ENCODE results near the gene TMEM30B.
"Not testable (repeated sequence)": the region's sequence is repeated elsewhere in the genome, so short reads cannot be mapped to it uniquely, and the experiment has no call there.

Gene TMEM30B

DNA sequence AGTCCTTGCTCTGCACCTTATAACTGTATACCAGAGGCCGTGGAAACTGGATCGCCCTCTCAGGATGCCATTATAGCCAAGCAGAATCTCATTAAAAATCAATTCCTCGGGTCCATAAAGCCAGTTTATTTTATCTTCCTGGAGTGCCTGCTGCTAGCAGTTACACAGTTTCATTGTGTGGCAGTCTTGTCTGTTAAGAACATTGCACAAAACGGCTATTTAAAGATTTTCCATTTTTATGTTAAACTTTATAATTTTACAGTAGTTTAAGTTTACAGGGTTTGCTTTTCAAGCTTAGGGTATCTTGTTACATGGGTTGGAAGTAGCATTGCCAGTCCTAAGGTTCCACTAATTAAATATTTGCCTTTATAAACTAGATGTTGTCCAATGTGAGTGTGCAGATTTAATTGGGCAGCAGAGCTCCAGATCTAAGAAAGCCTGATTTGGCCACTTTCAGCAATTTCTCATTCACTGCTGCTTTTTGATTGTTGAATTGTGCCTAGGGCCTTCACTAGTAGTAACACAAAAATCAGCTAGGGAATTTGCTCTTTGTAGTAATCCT, 17.0 kb downstream of the TMEM30B start:
- no peak for DNase-seq

DNA sequence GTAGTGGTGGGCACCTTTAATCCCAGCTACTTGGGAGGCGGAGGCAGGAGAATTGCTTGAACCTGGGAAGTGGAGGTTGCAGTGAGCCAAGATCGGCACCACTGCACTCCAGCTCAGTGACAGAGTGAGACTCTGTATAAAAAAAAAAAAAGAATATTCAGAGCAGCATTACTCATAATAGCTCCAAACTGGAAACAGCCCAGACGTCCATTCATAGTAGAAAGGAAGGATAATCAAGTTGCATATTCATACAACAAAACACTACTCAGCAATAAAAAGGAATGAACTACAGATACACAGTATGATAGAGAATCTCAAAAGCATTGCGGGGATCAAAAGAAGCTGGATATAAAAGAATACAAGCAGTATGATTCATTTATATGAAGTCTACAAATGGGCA, 19.1 kb downstream of the TMEM30B start:
- DNase-seq = no peak

DNA sequence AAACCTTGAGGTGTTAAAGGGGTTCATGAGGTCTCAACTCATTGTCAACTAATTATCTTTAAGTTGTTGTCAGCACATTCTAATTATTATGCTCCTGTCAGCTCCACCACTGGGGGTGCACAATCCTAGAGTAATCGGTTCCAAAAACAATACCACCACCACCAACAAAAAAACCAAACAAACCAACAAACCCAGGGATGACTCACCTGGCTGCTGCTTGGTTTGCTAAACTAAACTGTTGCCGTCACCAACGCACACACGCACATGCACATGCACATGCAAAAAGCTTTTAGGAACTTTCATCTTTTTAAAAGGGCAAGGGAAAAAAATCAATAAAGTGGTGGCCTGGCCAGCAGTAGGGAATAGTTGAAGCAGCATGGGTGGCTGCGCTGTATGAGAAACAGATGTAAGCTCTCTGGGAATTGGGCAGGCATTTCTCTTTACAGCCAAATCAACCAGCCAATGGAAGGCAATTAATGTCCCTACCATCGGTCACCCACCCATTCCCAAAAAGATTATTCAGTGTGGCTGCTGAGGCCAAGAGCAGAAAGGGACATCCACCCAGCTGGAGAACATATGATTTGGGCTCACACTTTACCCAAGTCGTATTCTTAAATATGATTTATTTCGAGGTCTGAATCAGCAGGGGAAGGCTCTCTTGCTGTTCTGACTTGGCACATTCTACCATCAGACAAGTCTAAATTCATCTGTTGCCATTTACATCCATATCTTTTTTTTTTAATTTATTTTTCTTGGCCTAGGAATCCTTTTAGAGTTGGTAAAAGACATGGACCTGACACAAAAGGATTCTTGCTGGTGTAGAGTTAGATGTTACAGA, 20.0 kb downstream of the TMEM30B start:
- no peak for DNase-seq

DNA sequence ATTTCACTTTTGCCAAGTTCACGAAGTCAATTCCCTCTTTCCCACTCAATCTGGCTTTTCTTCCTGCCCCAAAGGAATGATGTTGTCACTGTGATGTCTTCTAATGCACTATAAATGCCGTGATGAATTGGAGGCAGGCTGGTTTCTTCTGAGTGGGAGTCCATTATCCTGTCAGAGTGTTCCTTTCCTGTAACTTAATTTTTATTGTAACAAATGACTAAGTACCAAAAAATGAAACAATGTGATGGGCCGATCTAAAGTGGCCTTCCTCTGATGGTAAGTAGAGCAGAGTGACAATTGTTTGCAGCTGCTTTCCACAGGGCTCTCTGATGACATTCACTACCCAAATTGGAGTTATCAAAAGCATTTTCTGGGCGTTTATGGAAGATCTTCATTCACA, 22.2 kb downstream of the TMEM30B start:
- no peak for DNase-seq

DNA sequence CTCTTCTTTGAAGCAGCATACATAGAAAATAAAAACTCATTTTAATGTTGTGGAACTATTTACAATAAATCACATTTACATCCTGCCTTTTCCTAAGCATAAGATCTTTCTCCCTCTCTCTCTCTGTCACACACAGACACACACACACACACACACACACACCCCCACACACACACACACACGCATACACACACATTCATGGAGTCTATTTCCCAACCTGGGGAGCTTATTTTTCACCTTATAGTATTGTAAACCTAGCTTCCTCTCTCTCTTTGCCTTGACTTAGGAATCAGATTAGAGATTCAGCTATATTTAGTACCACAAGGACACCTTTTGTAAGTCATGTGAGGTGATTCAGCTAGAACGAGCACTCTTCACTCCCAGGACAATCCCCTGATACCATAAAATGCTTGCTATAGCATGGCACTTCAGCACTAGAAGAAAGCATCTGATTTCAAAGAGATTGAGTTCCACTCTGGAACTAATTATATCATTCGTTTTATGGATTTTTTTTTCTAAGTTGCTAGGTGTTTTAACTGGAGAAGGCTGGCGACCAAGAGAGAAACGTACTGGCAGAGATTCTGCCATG, 23.6 kb downstream of the TMEM30B start:
- DNase-seq = no peak

DNA sequence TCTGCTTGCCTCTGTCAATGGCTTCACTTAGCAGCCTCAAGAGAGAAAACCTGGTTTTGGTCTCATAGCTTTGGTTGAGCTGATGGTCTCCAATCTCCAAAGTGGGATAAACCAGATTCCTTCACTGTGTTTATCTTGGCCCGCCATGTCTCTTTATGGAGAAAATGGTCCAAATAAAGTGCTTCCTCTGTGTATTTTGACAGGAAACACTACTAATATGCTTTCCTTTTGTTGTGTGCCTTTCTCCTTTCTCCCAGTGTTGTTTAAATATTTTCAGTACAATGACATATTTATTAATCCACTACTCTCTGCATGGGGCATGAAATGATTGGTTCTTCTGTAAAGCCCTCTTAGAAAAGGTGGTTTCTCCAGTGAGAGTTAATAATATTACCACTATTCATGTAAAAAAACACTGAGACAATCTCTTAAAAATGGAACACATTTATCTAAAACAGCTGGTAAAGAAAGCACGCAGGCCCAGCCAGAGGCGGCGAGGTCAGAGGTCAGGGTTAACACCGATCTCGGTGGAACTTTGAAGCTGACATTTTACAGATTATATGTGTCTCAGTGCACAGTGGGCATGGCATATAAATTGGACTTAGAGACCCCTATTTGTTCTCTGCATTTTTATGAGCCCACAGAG, 24.2 kb downstream of the TMEM30B start:
- no peak for DNase-seq

DNA sequence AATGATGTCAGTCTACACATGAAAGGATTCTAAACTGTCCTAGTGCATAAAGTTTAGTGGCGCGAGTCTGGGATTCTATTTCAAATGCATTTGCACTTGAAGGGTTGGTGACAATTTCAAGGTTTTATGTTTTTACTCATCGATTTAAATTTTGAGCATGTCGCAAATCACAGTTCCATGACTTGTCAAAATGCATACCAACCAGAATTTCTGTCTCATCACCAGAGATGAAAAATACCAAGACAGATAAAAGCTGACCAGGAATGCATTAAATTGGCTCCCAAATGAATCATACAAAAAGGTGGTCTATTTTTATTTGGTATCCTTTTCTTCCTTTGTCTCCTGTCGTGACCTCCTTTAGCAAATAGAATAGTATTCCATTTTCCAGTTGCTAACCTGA, 25.2 kb downstream of the TMEM30B start:
- no peak for DNase-seq

DNA sequence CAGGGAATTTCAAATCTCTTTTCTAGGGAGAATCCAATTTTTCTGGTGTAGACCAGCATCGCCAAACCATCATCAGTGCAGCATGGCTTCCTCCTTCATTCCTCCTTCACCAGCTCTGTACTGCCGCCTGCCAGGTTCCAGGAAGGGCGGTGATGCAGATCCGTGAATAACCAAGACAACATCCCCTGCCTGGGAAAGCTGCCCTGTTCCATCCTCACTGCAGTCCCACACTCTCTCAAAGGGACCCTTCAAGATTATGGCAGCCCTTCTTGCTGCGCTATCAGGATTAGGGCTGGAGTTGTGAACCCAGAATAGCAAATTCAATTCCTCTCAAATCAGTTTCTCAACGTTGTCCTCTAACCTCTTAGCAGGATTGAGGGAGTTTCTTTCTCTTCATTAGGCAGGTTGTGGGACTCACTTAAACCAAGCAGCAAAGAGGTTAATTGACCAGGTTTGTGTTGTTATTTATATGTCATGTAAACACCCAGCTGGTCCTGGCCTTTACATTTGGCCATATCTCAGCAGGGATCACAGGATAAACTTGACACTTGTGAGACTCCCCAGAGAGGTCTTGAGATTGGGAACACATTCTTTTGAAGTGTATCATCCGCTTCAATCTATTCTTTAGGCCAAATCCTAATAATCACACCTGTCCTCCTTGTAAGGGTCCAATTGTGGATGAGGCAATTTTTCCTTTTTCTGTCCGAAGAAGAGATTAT, 26.2 kb downstream of the TMEM30B start:
- DNase-seq = no peak

DNA sequence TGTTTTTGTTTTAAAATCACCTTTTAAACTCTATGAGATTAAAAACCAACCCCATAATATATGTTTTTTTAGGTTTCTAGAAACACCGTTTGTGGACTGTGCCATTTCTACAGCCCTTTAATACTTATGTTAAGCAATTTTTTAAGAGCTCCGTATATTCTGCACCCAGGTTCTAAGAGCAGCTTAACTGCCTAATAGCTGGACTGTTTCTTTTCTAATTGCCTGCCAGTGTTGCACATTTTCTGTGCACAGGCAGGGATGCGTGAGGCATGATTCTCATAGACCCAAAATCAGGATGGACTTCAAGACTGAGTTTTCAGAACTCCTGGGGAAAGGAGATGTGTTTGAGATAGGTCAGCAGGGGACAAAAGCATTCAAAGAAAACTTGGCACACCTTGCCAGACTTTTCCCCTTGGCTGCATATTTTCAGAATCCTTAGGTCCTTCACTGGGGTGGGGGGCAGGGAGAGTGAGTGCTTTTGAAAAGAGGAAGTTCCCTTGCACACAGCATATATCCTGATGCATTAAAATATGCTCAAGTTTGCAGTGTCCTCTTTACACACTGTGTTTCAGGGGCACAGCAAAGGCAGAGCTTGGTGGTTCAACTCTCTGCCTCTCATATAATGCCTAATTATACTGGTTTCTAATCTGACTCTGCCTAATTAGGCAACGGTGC, 27.9 kb downstream of the TMEM30B start:
- DNase-seq = peak; percentile 18 to 19

DNA sequence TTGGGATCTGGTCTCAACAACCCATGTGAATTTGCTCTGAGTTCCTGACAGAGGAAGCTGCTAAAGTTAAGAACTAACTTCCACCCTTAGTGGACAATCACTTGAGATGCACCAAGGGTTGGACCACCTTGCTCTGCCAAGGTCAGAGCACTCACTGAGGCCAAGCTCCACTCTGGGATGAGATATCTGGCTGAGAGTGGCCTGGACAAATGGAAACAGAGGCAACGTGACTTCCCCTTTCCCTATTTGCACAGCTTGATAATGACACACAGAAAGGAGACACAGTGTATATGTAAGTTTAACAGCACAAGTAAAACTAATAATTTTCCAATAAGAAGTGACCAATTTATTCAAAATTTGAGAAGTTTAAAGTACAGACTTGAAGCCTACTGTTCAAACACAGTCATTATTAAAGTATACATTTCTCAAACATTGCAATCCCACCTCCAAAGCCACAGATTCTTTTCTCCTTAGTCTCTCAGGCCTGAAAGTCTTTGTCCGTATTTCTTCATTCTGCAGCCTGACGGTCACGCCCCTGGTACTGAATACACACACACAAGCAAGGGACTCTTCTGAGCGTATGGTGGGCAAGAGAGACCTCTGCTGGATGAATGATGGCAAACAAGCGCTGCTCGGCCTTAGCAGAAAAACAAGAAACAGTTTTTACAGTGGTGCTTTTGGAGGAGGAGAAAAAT, 28.6 kb downstream of the TMEM30B start:
- DNase-seq = peak; percentile 86 to 87

DNA sequence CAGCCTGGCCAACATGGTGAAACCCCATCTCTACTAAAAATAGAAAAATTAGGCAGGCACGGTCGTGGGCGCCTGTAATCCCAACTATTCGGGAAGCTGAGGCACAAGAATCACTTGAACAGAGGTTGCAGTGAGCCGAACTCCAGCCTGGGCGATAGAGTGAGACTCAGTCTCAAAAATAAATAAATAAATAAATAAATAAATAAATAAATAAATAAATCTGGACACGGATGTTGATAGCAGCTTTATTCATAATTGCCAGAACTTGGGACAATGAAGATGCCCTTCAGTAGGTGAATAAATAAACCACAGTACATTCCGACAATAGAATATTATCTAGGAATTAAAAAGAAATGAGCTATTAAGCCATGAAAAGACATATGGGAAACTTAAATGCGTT, 31.1 kb downstream of the TMEM30B start:
- no peak for DNase-seq

DNA sequence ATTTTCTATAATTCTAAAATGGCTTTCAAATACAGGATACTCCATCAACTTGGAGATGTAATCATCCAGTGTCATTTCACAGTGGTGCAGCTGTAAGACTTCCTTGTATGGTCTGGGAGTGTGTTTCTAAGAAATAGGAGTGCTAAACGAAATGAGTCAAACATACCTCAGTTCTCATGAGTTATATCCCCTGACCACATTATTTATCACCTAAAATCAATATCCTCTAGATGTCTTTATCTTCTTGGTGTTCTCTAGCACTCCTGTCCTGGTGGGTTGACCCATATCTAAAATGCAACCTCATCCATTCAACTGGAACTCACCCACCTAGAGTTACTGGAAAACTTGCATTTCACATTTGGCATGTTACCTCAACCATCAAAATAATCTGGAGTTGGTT, 33.2 kb downstream of the TMEM30B start:
- DNase-seq = no peak

DNA sequence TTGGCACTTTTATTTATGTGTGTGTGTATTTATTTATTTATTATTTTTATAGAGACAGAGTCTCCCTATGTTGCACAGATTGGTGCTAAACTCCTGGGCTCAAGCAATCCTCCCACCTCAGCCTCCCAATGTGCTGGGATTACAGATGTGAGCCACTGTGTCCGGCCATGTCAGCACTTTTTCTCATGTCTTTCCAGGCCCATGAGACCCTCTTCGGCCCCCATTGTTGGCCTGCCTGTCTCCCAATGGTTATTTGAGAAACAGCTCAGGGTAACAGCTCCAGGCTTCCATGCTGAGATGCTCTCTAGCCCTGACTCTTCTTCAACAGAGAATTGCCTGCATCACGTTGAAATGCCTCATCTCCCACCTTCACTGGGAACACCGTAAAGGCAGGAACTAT, 34.4 kb downstream of the TMEM30B start:
- no peak for DNase-seq

DNA sequence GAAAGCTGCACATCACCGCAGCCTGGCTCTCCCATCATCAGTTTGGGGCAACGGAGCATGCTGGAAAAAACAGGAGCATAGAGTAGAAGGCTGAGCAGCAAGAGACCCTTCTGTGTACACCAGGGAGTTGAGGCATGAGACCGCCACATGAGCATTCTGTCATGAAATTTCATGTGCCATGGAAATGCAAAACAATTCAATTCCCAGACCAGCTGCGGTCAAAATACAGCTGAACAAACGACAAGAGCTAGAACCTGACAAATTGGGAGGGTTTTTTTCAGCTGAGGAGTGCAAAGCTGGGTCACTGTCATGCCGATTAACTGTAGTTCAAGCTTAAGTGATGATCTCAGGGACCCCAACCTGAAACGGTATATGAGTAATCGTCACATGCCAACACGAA, 37.1 kb downstream of the TMEM30B start:
- no peak for DNase-seq

DNA sequence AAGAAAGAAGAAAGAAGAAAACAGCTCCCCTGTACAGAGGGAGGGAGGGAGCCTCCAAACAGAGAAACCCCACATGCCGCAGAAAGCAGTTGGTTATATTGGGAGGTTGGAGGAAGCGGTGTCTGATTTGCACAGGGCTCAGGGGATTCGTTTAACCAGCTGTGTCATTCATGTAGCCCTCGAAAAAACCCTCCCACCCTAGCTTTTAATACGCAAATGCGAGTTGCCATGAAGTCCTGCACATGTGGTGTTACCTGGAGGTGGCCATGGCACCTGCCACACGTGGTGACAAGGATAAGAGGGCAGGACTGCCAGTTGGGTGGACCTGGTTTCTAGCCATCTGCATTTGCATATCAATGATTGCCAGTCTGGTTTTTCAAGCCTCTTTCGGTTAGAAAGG, 40.9 kb downstream of the TMEM30B start:
- no peak for DNase-seq

DNA sequence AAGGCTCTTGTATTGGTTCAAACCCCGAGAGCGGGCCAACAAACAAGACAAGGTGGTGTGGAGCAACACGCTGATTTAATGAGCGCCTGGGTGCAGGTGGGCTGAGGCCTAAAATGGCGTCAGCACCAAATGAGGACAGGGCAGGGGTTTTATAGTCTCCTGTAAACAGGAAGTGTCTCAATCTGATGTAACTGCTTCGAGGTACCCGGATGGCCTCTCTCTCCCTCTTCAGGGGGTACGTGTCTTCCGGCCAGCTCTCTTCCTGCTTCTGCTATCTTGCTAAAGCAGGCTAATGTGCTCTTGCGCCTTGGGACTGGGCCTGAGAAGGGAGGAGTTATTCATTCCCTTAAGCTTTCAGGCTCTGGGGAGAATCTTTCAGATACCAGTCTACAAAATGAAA, 41.9 kb downstream of the TMEM30B start:
- not testable (repeated sequence) for DNase-seq

DNA sequence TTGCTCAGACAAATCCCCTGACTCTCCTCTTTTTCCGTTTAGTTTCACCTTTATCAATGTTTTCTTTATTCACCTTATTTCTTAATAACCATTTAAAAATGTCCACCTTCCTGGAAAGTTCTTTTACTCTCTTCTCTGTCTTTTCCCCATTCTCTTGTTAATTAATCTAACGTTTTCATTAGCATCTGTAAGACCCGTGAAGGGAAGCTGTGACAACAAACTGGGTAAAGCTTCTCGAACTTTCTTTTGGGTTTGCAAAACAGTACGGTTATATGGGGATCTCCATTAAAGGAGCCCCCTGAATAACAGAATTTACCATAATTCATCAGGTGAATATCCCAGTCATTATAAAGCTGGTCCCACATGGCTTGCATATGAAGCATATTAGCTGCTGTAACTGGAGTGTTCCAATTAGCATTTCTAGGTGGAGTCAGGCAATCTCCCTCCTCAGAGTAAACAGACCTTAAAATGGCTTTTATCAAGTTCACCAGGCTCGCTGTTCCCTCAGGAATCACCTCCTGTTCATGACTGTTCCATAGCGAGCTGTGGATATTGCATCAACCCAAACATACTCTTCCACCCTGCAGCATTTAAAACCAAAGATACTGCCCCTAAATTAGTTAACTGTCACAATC, 42.4 kb downstream of the TMEM30B start:
- DNase-seq = no peak

DNA sequence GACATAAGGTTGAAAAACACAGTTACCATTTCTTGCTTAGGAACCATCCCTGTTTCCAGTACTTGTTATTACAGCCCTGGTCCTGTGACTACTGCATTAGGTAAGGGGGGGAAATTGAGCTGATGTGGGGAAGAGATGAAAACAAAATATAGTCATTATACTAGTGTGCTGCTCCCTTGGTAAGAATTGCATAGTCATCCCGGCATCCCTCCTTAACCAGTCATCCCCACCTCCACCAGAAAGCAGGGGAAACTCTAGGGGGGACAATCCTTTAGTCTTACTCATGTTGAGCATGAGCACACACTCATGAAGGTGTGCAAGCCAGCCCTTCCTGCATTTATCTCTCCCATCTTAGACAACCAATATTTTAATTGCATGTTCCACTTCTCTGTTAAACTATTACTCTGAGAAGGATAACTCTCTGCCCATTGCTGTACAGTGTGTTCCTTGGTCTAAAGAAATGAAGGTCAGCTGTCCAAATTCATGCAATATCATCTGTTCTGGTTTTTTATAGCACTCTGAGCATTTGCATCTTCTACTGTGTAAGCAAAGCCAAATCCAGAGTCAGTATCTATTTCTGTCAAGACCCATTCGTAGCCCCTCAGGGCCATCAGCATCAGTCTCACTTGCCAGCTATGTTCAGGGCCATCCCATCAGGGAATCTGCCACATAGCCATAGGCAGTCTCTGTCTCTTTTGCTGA, 46.8 kb downstream of the TMEM30B start:
- no peak for DNase-seq

DNA sequence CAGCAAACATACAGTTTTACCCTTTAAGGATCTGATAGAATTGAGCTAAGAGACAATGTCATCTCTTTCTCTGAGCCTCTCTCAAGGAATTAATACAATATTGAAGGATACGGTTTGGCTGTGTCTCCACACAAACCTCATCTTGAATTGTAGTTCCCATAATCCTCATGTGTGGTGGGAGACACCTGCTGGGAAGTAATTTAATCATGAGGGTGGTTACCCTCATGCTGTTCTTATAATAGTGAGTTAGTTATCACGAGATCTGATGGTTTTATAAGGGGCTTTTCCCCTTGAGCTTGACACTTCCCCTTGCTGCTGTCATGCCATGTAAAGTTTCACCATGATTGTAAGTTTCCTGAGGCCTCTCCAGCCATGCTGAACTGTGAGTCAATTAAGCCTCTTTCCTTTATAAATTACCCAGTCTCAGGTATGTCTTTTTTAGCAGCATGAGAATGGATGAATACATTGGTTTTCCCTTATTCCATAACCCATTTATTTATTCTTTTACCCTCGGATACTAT, 47.6 kb downstream of the TMEM30B start:
- no peak for DNase-seq

DNA sequence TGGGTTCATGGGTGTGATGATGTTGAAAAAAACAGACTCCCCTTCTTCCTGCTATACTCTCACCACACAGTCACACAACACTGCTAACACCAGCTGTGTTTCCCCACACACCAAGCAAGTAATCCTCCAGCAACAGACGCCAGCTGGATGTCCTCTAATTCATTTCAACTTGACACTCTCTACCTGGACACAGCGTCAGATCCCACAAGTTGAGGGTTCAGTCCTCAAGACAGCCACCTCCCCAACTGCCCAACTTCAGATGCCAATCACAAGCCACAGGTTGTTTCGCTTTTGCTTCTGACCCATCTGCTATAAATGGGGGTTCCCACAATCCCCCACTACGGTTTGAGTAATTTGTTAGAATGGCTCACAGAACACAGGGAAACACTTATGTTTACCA, 49.3 kb downstream of the TMEM30B start:
- no peak for DNase-seq

Data from inflammatory macrophage (primary cell).